ENCODE results near the gene ASIC1. TPM values are rescaled to one million over a fixed set of nuclear protein-coding genes. Genes with fewer than 3 reads are reported as not detected.

The ASIC1 gene
- total and polyA plus RNA-seq, 2 of the 4 experiments (the other 2 are of a cell fraction), result 1.6 to 9.9 TPM

GRCh38 chr12:50112456-50113218, 55.2 kb downstream of the ASIC1 start:
- Histone ChIP-seq H3K14ac (replicated peaks; ENCODE audit: low read depth, low read length) (peak overlapping the region; percentile 65), H4K20me1 (ENCODE audit: insufficient read depth, low read length) (0 out of 2 replicates have a peak, but pooled peaks cover 4% of the 10 kb centered on the region), H2AK9ac (replicated peaks; ENCODE audit: low read depth, low read length, poor library complexity) (peak overlapping the region; percentile 92), H2AFZ (replicated peaks; ENCODE audit: low read length, poor library complexity) (peak overlapping the region; percentile 99), H4K91ac (ENCODE audit: insufficient read depth, low read depth, low read length) (peak overlapping the region; percentile 62), H2AK5ac (ENCODE audit: low read depth, low read length) (peak overlapping the region; percentile 29; the same call in 1 of the 2 replicates), H4K5ac (ENCODE audit: low read depth, low read length) (peak overlapping the region; percentile 45), H2BK120ac (ENCODE audit: low read depth, low read length) (no peak overlapping the region), H3K9me3 (ENCODE audit: control insufficient read depth, insufficient read depth, low read length) (no peaks in the 10 kb centered on the region), H4K8ac (ENCODE audit: low read depth in 2 of 2, low read length in 2 of 2) (peak overlapping the region; percentile 10 to 71; a peak in 2 of 4 replicates), H3K27ac (ENCODE audit: insufficient read depth, low read length) (peak overlapping the region; percentile 52), H2BK5ac (ENCODE audit: low read depth, low read length, poor library complexity, severe bottlenecking) (peak overlapping the region; percentile 61), H3K4ac (ENCODE audit: low read depth, low read length) (peak overlapping the region; percentile 80), H3K36me3 (ENCODE audit: control insufficient read depth, insufficient read depth, low read length) (0 out of 2 replicates have a peak, but pooled peaks cover 3% of the 10 kb centered on the region), H3K9me1 (ENCODE audit: insufficient read depth, low read length) (peaks cover 7% of the 10 kb centered on the region), H2BK20ac (ENCODE audit: low read depth, low read length) (no peak overlapping the region), H3K9ac (ENCODE audit: low read depth, low read length) (peak overlapping the region; percentile 81), H3K27me3 (ENCODE audit: control insufficient read depth, insufficient read depth, low read length) (no peaks in the 10 kb centered on the region), H3K4me3 (ENCODE audit: insufficient read depth, low read depth, low read length) (peak overlapping the region; percentile 66), H3K23ac (ENCODE audit: low read depth, low read length) (peak overlapping the region; percentile 80), H2BK15ac (ENCODE audit: low read depth, low read length) (no peak overlapping the region), H3K4me2 (ENCODE audit: low read depth, low read length) (peak overlapping the region; percentile 68), H3K18ac (ENCODE audit: low read depth, low read length) (no peak overlapping the region), H3K4me1 (ENCODE audit: control insufficient read depth, insufficient read depth, low read length) (peaks cover 13% of the 10 kb centered on the region), H3K79me1 (ENCODE audit: low read depth in 1 of 2, low read length in 2 of 2) (peaks cover 18 to 43% of the 10 kb centered on the region in 2 experiments), H3K56ac (ENCODE audit: extremely low read depth, insufficient read depth, low read length) (peak overlapping the region; percentile 65; the same call in 1 of the 2 replicates)
- DNase-seq, result no peak
- in situ Hi-C loops (cut with MboI; ENCODE audit: low sequenced_read_pairs) (no loop called here), intact Hi-C loops (cut with micrococcal nuclease) (no loop called here), dilution Hi-C loops (cut with HindIII; ENCODE audit: low sequenced_read_pairs, unreplicated experiment) (no loop called here)
- TF ChIP-seq ELK1 (IDR thresholded peaks at IDR 0.05; ENCODE audit: borderline replicate concordance, low read depth, low read length), result no peak
- no peak for TF ChIP-seq RAD21 (IDR thresholded peaks at IDR 0.05; ENCODE audit: low read length)
- no peak for TF ChIP-seq MAZ (IDR thresholded peaks at IDR 0.05; ENCODE audit: borderline replicate concordance, low read depth, low read length)
- no peak for TF ChIP-seq MAFK (IDR thresholded peaks at IDR 0.05; ENCODE audit: low read depth, low read length)
- BruUV-seq (replicated peaks), result TSS peak; percentile 54
- POLR2A ChIA-PET (ENCODE audit: unreplicated experiment), result interaction anchor here (1.3 kb wide), 1 partner anchor 28 kb away, joined by 4 read pairs; the partner anchor contains the start of gene SMARCD1
- WGBS, 2 experiments (ENCODE audit: extremely low coverage in 2 of 2, insufficient read length in 1 of 2), result 21% methylated on average over 19 of the region's 26 CpGs; no CpG with 5 or more reads in 1 of the 2 experiments
- peak; percentile 6 for ATAC-seq (ENCODE audit: low read depth)
- CTCF ChIA-PET, result interaction anchor here (0.9 to 2.2 kb wide), 8 partner anchors 10 to 88 kb away, joined by 3 to 13 read pairs (median 4); partner anchors contain the start of gene SMARCD1

Measured in IMR-90 (cell line).